Right kidney (tissue), 1 donor: Measurements from ENCODE around the gene SRF.

Experiments
- DNase-seq: peaks from one replicate; pipeline ENCODE4 v3.0.0-alpha.2; 2016

Gene SRF

GRCh38 chr6:43215066-43215465 lies 44.0 kb downstream of the SRF start:
- DNase-seq, result no peak

- DNase-seq, result no peak
Measured at GRCh38 chr6:43216200-43216599, 45.1 kb downstream of the SRF start.

- DNase-seq, result no peak
Measured at GRCh38 chr6:43217351-43217750, 46.3 kb downstream of the SRF start.

- no peak for DNase-seq
Measured at GRCh38 chr6:43219119-43219518, 48.0 kb downstream of the SRF start.

GRCh38 chr6:43219814-43220213 lies 48.7 kb downstream of the SRF start:
- no peak for DNase-seq

- no peak for DNase-seq
Measured at GRCh38 chr6:43220439-43220951, 49.4 kb downstream of the SRF start.

- no peak for DNase-seq
Measured at GRCh38 chr6:43221046-43221972, 50.2 kb downstream of the SRF start.

GRCh38 chr6:43222418-43223059 lies 51.5 kb downstream of the SRF start:
- no peak for DNase-seq

GRCh38 chr6:43223175-43223574 lies 52.1 kb downstream of the SRF start:
- DNase-seq, result no peak

- no peak for DNase-seq
Measured at GRCh38 chr6:43226192-43226851, 55.3 kb downstream of the SRF start.

GRCh38 chr6:43228951-43229802 lies 58.1 kb downstream of the SRF start, which contains the start of gene DNPH1:
Gene DNPH1, minus strand, starts transcription at chr6:43229481. Its CDS starts 25 bp downstream, at chr6:43229456.
- peak; percentile 94 for DNase-seq

GRCh38 chr6:43229803-43230620 lies 58.9 kb downstream of the SRF start:
- DNase-seq, result no peak

GRCh38 chr6:43231053-43231452 lies 60.0 kb downstream of the SRF start:
- DNase-seq, result no peak
